HG03432 (cell line): ENCODE measurements around the gene CNTNAP3B.
"Not testable (repeated sequence)": the region's sequence is repeated elsewhere in the genome, so short reads cannot be mapped to it uniquely, and the experiment has no call there.

Experiments
- ATAC-seq: cut with Tn5 transposase; IDR thresholded peaks from one replicate; pipeline ENCODE4 v1.9.1; 2021; ENCODE audit warnings: mild to moderate bottlenecking, moderate library complexity; ENCODE audit not compliant: unreplicated experiment

The CNTNAP3B gene

DNA sequence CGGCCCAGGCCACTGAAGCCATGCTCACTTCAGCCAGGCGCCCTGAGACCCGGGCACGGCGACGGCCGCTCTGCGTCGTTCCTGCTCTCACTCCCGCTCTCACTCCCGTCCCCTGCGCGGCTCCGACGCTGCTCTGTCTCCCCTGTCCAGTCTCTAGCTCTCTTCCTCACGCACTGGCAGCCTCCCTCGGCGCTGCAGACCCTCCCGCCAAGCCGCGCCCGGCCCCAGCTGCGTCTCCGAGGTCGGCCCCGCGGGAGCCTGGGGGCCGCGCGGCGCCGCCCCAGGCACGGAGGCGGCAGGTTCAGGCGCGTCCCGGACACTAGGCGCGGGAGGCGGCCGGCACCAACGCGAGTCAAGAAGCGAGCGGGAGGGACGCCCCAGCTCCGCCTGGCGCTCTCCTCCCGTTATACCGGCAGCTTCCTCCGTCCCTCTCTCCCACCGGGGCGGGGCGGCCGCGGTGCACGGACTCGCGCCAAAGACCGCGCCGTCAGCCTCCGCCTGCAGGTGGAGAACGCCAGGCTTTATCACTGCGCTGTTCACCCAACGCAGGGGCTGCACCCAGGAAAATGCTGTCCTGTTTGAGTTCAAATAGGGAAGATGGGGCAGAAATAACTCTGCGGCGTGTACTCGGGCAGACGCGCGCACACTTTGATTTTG is at the start of gene CNTNAP3B:
CNTNAP3B (minus strand) TSS at position 354 of the 657 bp plus-strand sequence; CDS start at position 22, 332 bp downstream.
- not testable (repeated sequence) for ATAC-seq

DNA sequence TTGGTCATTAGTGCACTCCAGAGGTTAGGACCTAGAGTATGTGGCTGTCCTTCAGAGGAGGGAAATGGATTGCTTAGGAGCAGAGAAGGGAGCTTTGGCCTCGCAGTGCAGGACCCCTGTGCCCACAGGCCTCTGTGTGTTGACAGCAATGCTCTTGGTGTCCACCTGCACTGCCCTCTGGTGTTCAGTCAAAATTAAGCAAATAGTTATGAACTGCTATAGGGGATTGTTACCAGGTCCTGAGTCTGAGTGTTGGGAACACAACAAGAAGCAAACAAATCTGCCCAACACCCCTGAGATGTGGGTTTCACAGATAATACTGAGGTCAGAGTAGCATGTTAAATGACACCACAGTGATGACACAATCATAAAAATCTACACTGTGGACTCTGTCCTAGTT is 31.1 kb upstream of the CNTNAP3B start:
- not testable (repeated sequence) for ATAC-seq

DNA sequence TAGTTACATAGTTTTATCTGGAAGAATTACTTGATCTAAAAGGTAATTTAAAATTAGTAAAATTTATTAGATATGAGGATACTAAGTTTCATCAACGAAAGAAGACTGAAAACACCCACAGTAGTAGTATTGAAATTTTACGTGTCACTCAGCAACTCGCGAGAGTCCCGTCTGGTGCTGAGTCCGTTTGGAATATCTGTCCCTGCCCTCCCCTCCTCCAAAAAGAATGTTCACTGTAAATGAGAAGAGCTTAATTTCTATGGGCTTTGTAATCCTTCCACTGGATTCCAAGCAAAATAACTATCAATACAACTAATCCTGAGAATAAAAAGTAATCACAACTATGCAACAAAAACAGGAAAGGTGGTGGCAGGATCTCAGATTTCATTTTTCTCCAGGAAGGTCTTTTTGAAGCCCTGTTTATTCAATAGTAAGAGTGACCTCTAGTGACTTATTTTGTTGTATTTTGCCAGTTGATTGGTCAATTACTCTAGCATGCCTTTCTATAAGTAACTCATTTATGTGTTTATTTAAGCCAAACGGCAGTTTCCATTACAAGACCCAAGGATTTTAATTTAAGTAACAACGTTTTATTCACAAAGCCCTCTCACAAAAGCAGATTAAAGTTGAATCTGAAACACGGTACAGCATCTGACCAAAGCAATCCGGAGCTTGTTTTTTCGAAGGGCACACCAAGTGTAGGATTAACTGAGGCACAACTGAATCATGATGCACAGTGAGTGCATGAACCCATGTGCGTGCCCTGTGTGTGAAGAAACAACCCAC is 2.0 kb downstream of the CNTNAP3B start:
- ATAC-seq = not testable (repeated sequence)

DNA sequence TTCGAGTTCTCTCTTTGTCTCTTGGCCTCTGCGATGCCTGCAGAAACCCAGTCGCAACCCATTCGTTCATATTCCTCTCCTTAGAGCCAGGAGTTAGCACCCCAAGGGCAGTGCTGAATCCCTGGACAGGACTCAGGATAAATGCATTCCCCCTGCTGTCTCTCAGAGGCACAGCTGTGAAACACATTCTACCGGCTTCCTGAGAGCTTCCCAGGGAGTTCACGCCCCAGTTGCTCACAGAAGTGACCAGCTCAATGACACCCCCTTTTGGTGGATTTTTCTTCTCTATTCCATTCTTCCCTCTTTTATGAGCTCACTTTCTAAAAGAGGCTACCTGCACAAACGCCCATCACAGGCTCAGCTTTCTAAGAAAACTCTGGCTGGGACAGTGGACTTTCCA is 8.2 kb downstream of the CNTNAP3B start:
- not testable (repeated sequence) for ATAC-seq

DNA sequence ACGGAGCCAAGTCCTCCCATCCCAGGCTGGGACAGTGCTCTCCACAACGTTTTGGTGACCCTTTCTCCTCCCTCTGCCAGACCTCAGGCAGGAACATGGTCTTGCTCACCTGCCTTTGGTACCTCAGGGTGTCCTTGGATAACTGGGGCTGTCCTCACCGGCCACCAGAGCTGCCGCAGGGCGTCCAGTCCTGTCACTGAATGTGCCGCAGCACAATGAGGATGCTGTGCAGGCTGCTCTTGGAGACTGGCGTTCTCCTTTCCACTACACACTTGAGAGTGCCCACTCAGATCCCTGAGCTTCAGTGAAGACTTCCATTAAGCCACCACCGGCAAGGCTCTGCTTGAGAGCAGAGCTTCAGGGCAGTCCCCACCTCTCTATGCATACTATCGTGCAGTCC is 33.3 kb downstream of the CNTNAP3B start:
- ATAC-seq = not testable (repeated sequence)

DNA sequence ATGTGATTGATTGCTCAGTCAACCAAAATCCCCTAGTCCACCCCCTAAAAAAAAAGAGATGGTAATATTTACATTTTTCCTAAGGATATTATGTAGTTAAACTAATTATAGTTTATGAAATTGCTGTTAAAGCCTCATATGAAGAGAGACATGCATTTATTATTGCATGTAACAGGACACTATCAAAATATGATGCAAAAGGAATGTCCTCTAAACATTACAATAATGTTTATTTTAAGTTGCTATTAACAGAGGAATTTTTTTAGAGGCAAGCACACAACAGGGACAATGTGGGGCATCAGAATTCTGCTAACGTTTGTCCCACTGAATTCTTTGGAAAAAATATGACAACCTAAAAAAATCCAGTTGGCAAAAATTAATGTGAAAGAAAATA is 44.7 kb downstream of the CNTNAP3B start:
- ATAC-seq = not testable (repeated sequence)

DNA sequence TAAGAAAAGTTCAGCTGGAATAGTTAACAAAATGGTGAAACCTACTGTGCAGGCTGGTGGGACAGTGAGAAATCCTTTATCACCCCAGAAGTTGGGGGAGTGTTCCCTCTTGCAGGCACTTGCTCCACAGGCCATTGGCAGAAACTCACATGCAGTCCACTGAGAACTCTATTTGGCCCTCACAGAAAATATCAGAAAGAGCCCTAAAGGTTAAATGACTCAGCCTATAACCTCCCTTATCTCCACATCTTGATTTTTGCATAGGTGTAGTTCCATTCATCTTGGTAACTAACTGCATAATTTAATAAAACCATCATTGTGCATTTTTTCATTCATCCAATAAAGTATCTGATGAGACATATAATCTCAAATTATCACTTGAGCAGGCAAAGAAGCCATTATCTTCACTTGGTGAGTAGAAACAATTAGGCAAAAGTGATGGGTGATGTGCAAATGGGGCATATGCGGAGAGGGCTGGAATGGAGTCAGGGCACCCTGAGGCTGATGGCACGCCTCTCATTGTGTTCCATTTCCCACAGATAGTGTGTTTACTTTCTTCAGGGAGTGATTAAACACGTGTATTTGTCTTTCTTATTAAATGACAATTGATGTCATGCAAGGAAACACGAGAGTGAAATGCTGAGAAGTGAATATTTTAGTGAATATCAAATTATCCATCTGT is 45.2 kb downstream of the CNTNAP3B start:
- ATAC-seq = not testable (repeated sequence)

DNA sequence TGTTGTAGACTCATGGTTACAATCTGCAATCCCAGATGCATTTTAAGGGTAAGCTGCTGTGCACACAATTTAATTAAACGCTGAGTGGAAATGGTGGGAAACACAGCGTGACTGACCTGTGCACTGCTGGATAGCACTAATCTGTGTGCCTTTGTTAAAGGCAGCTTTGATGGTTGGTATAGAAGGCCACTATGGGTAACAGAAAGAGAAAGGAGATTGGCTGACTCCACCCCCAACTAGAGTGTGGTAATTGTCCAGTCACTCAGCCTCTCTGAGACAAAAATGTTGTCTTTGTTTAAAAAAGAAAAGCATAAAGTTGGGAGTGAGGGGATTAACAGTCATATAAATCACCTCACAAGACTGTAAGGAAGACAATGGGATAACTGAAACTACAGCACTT is 48.9 kb downstream of the CNTNAP3B start:
- ATAC-seq = not testable (repeated sequence)

DNA sequence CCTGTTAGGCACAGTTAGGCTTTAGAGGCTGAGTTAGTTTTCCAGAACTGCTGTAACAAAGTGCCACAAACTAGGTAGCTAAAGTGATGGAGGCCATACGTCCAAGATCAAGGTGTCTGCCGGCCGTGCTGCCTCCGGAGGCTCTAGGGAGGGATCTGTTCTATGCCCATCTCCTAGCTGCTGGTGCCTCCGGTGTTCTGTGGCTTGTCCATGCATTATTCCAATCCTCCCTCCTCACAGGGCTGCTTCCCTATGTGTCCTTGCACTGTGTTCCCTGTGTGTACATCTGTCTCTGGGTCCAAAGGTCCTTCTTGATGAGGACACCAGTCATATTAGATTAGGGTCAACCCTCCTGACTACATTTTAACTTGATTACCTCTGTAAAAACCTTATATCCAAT is 54.4 kb downstream of the CNTNAP3B start:
- ATAC-seq = not testable (repeated sequence)

DNA sequence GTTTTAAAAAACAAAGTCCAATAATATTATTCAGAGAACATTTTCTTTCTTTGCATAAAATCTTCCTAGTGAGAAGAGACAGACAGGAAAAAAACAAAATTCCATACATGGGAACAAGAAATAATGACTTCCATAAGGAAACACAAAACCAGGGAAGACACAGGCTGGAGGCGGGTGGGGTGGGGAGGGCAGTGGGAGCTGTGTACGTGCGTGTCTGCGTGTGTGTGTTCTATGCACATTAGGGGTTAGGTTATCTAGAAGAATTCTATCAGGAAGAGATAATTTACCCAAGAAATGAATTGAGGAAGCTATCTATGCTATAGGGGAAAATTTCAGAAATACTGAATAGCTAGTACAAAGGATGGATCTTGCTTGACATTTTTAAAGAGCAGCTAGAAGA is 58.2 kb downstream of the CNTNAP3B start:
- ATAC-seq = not testable (repeated sequence)

DNA sequence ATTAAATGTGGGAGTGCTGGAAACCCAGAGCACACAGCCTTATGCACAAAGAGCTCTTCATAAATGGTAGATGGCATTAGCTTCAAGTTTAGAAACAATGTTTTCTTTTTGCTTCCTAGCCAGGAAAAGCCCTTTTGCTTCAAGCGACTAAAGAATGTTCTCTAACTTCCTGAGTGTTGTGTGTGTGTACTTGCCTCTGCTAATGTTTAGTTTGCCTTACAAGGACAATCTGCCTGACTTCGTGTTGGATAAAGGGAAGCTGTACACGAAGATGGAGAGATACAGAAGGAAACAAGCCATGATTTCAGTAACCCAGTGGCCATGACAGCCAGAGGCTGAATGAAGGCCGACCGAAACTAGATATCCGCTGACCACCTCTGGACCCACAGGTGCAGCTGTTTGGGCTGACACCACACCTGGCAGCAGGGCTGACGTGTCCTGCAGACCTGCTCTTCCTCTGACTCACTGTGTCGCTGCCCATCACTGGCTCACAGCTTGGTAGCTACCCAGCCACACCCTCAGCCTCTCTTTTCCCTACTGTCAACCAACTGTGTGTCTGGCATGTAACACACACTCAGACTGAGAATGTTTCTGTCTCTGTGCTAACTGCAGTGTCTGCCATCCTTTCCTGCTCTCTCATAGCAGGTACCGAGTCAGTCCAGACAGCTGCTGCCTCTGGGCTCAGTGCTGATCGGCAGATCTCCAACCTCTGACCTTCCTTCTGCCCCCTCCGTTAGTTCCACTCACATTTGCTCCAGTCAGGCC is 59.0 kb downstream of the CNTNAP3B start:
- not testable (repeated sequence) for ATAC-seq

DNA sequence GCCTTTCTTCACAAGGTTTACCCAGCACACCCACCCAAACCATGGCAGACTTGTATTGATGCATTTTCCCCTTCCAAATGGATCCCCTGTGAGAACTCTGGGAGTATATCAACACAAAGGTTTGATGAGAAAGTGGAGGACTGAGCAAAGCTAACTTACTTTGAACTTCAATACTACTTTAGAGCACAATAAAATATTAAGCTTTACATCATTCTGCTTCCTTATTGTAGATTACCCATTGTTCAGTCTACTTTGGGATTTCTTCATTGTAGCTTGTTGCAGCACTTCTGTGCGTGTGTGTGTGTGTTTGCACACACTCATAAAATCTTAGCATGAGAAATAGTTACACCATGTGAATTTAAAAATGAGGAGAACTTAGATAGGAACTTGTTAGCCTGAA is 75.4 kb downstream of the CNTNAP3B start:
- not testable (repeated sequence) for ATAC-seq

DNA sequence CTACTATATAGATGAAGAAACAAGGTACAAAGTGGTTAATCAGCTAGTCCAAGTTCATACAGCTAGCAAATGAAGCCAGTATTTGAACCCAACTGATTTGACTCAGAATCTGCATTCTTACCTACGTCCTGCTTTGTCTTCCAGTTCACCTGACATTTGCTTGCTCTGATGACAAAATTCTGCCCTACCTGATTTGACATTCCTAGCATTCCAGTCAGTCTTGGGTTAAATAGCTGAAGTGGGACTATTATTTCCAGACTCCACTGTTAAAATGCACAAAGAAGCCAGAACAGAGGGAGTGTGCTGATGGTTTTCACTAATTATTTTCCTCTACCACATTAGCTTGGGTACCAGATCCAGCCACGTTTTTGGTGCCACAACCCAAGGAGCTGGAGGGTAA is 78.5 kb downstream of the CNTNAP3B start:
- not testable (repeated sequence) for ATAC-seq

DNA sequence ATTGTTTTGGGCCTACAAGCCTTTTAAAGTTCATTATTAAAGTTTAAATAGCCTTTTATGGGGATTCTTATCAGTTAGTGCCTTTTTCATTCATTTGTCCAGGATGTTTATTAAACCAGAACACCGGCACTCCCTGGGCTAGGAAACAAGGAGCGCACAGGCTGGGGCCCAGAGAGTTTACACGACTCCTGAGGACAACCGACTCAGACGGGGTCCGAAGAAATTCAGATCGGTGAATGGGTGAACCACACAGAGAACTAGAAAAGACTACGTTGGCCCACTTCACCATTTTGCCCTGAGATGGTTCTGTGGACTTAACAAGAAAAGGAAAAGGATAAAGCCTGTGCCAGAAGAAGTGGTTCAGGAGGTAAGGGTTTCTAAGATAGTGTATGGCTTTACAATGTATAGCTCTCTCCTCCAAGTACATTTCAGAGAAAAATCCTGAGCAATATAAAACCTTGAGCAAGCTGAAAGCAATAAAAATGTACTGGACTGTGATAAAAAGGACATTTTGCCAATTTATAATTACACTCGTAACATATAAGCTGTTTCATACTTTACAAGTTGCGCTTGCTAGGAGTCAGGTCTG is 84.7 kb downstream of the CNTNAP3B start:
- not testable (repeated sequence) for ATAC-seq

DNA sequence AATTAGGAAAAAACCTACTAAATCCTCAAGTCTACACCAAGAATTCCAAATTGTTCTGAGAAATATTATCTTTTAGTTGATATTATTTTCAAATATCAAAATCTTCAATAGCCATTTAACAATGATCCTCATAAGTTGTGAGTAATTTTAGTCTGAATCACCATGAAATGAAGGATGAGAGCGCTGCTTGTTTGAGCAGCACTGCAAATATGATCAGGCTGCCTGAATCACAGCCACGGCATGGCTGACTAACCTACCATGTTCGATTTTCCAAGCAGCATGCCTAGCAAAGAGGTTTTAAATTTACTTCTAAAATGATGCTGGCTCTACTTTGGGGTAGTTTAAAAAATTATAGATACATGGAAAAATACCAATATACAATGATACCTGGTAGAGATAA is 95.7 kb downstream of the CNTNAP3B start:
- ATAC-seq = not testable (repeated sequence)

DNA sequence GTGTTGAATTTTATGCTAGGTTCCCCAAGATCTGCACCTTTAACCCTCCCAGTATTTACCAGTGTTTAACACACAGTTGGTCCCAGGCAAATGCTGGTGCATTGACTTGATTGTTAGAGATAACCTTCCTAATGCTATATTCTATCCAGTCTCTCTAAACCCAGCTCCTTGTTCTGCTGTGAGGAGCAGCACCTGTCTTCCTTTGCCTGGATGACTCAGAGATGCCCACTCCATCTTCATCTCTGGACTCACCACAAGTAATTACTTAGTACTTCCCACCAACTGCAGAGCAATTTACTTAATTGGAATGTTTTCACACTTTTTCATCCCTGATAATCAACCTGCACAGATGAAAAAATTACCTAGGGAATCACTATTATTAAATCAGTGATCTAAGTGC is 108.6 kb downstream of the CNTNAP3B start:
- ATAC-seq = not testable (repeated sequence)

DNA sequence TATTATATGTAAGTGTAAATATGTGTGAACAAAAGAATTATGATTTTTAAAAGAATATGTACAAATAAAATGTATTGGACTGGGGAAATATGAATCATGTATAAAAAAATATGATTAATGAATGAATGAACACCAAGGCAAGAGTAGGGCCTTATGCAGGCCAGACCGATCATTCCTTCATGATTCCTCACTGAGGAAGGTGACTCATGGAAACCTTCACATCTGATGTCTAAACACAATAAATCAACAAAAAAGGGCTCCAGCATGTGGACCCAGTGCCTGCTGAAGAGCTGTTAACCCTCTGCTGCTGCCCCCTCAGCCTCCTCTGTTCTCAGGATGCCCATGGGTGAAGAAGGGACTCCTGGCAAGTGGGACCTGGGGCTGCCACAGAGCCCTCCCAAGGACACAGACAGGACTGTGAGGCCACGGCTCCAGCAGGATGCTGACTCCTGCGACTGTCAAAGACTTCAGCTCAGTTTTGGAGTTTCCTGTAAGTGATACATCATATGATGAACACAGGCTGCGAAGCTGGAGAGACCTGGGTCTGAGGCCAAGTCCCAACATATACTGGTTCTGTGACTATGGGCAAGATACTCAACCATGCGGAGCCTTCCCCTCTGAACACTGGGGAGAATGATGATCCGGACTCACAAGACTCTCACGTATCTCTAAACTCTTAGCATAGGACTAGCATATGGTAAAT is 110.9 kb downstream of the CNTNAP3B start:
- not testable (repeated sequence) for ATAC-seq

DNA sequence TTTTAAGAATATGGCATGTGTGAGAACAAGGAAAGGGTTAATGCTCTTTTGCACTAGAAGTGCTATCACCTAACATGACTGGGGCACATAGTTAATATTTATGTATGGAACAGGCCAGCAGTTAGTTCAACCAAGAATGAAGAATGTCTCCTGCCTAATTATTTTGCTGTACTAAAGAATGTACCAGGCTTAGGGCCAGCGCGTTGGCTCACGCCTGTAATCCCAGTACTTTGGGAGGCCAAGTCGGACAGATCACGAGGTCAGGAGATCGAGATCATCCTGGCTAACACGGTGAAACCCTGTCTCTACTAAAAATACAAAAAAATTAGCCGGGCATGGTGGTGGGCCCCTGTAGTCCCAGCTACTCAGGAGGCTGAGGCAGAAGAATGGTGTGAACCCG is 114.9 kb downstream of the CNTNAP3B start:
- not testable (repeated sequence) for ATAC-seq

DNA sequence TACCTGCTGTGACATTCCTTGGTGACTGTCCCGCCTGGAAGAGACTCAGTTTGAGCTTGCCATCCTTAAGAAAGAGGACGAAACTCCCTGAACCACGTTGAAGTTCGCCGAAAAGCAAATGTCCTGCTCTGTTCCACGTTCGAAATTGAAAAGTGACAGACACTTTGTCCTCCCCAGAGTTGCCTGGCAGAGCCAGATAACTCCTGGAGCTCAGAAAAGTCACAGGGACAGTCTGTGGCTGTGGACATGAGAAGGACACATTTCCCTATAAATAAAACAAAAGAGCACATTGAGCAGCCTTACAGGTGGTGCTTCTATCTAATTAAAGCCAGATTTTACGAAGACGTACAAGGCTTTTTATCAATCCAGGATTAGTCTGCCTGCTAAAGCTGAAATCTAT is 137.6 kb downstream of the CNTNAP3B start:
- not testable (repeated sequence) for ATAC-seq

DNA sequence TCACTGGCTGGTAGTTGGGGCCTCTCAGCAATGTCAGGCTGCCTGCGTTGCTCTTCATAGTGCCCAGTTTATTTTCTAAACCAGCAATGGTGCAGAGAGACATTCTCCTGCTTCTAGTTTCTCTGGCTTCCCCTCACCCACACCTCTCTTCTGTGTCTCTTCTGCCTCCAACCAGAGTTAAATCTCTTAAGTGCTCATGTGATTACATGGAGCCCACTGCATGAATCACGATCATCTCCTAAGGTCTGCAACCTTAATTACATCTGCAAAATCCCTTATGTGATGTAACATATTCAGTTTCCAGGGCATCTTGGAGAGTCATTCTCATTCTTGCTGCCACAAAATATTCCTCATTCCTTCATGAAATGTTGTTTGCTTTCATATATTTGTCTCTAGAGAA is 149.0 kb downstream of the CNTNAP3B start:
- not testable (repeated sequence) for ATAC-seq
